ENCODE measurements around the gene GHRHR. TPM values are rescaled to one million over a fixed set of nuclear protein-coding genes. Genes with fewer than 3 reads are reported as not detected.

Gene GHRHR
- polyA plus RNA-seq, 4 donors, result 0.41 to 0.55 (median 0.43) TPM; not detected in 1

Other genes starting within 250 kb of the GHRHR start
- 1 to 10 TPM; 1.3 to 2.5 (median 1.8) TPM for gene INMT, start 211.8 kb upstream of the GHRHR start, polyA plus RNA-seq (ENCODE audit: insufficient read length in 4 of 4)
- 10 to 100 TPM in 3 of 4 donors, 1 to 10 TPM in 1; 9.9 to 14.8 (median 10.2) TPM for gene MINDY4, start 192.5 kb upstream of the GHRHR start, polyA plus RNA-seq (ENCODE audit: insufficient read length in 4 of 4)
- 100 to 1,000 TPM; 153 to 224 (median 211) TPM for gene AQP1, start 52.1 kb upstream of the GHRHR start, polyA plus RNA-seq (ENCODE audit: insufficient read length in 4 of 4)
- 1 to 10 TPM in 1 of 4 donors, under 1 TPM in 3; 0.78 to 1.2 (median 0.89) TPM for gene ADCYAP1R1, start 88.4 kb downstream of the GHRHR start, polyA plus RNA-seq (ENCODE audit: insufficient read length in 4 of 4)